GM21423 (cell line): ENCODE results near the gene ASPN.

Source experiments
- ATAC-seq: cut with Tn5 transposase; IDR thresholded peaks from one replicate; pipeline ENCODE4 v1.9.1; 2021; ENCODE audit warnings: mild to moderate bottlenecking, moderate library complexity; ENCODE audit not compliant: unreplicated experiment

The ASPN gene

DNA sequence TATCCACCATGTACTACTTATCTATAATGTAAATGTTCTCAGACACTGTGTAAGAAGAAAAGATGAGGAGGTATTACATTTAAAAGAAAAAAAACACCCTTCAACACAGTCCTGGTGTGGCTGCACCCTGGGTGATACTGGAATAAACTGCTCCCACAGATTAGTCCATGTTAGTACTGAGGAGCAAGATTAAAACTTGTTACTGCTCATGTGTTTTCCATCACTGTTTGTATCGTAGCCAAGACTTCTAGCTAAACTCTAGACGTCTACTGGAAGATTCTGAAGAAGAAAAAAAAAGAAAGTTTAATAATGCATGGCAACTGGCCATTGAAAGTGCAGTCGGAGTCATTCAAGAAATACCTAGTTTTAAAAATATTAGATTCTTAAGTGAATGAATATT is at the start of gene ASPN:
Gene ASPN, minus strand, starts transcription at position 178 of the 400 bp plus-strand sequence.
- ATAC-seq, result no peak

DNA sequence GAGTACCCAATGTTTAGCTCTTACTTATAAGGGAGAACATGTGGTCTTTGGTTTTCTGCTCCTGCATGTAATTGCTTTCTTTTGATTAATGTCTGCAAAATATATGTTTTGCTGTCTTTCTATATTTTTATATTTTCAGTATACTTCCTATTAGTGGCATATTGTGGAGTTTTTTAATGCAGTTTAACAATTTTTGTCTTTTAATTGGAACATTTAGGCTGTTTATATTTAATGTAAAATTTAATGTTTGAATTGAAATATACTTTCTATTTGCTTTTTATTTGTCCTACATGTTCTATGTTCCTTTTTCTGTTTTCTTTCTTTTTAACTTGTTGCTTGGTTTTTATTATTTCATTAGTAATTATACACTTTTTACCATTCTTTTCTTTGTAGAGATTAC is 48.6 kb upstream of the ASPN start:
- no peak for ATAC-seq

DNA sequence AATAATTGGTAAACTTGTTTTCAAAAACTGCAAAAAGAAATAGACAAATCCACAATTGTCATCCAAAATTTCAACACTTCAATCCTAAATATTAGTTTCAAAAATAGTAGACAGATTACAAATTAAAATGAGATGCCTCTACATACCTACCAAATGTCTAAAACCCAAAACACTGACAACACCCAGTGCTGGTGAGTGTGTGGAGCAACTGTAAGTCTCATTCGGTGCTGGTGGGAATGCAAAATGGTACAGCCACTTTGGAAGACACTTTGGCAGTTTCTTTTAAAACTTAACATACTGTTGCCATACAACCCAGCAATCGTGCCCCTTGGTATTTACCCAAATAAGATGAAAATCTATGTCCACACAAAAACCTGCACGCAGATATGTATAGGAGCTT is 46.8 kb upstream of the ASPN start:
- no peak for ATAC-seq

DNA sequence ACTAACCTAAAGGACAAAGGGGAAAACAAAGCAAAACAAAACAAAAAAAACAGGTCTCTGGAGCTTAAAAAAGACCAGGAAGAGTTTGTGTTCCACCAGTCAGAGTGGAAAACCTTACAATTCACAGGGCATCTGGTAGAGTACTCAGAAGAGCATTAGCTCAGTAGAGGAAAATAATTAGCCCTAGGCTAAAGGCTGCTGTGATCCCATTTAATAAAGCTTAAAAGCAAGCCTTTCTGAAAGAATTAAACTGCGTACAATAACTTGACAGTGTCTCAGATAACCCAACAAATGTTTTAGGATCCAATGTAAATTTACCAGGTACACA is 46.2 kb upstream of the ASPN start:
- no peak for ATAC-seq

DNA sequence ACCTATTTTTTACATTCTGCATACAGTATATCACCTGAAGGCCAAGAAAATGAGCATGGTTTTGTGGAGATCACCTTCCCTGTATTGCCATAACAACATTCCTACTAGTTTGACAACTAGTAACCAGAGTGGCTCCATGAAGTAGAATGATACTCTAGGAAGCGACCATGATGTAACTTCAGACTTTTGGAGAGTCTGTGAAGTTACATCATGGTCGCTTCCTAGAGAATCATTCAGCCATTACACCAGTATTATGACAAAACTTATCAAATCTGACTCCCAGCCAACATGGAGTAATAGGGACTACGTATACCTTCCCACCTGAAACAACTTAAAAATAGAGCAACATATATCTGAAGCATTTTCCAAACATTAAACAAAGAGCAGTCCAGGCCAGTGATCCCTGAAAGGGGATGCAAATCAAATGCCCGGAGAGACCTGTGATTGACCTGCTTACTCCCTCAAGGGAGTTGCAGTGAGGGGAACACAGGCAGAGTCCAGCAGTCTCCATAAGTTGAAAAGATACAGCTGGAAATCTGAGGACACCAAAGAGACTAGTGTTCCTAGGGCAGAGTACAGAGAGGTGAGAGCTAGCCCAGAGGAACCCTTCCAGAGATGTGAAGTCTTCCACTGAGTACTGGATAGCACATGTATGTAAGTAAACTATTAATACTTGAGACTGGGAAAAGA is 45.7 kb upstream of the ASPN start:
- ATAC-seq, result no peak

DNA sequence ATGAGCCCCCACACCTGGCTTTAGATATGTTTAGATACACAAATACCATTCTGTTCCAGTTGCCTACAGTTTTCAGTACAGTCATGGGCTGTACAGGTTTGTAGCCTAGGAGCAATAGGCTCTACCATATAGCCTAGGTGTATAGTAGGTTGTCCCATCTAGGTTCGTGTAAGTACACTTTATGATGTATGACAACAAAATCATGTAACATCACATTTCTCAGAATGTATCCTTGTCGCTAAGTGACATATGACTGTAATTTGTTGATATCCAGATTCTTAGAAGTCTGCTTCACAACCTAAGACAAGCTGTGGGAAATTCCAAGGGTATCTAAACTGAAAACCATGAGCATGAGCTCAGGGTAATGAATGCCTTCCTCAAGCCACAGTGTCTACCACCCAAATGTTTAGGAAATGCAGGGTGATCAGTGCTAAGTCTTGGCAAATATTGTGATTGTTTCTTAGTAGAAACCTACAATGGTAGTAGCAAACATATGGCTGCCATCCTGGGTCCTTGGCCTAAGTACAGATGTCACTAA is 45.1 kb upstream of the ASPN start:
- no peak for ATAC-seq

DNA sequence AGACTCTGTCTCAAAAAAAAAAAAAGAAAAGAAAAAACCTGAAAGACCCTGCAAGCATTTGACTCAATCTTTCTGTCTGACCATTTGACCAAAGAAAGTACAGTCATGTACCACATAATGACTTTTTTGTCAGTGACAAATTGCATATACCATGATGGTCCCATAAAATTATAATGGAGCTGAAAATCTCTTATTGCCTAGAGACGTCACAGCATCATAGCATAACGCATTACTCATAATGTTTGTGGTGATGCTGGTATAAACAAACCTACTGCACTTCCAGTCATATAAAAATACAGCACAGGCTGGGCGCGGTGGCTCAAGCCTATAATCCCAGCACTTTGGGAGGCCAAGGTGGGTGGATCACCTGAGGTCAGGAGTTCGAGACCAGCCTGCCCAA is 43.0 kb upstream of the ASPN start:
- ATAC-seq, result no peak

DNA sequence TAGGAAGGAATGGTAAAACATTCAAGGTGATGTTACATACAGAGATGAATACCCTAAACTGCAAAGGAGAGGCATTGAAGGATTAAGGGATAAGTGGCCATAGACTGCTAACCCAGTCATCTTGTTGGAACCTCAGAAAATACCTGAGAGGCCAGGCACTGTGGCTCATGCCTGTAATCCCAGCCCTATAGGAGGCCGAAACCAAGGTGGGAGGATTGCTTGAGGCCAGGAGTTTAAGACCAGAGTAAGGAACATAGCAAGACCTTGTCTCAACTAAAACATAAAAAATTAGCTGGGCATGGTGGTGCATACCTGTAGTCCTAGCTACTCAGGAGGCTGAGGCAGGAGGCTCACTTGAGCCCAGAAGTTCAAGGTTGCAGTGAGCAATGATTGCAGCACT is 42.6 kb upstream of the ASPN start:
- ATAC-seq, result no peak

DNA sequence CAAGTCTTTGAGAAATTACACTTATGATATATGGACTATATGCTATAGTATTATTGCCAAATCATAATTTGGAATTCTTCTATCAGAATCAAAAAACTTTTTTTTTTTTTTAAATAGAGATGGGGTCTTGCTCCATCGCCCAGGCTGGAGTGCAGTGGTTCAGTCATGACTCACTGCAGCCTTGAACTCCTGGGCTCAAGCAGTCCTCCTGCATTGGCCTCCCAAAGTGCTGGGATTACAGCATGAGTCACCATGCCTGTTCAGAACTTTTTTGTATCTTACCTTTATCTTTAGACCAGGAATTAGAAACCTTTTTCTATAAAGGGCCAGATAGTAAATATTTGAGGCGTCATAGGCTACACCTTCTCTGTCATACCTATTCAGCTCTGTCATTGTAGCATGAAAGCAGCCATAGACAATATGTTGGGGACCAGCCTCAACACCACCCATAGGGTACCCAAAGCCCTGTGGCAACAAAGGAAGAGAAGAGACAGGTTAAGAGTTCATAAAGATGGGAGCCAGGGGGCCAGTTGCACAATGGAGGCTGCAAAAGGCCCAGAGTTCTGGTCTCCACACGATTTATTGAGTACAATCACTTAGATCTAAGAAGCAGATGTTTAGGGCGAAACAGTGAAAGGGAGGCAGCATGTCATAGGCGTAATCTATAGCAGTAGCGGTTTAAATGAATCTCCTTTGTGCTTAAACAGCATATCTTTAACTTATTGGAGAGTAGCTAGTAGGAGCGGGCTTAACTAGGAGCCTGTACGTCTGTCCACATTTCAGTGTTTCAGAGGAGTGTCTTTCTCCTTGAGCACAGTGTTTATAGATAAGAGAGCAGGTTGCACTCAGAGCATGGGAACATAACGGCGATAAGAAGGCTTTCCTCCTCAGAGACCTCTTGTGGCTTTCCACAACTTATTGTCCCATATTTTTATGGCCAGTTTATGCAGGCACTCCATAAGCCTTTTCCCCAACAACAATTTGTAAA is 41.0 kb upstream of the ASPN start:
- no peak for ATAC-seq

DNA sequence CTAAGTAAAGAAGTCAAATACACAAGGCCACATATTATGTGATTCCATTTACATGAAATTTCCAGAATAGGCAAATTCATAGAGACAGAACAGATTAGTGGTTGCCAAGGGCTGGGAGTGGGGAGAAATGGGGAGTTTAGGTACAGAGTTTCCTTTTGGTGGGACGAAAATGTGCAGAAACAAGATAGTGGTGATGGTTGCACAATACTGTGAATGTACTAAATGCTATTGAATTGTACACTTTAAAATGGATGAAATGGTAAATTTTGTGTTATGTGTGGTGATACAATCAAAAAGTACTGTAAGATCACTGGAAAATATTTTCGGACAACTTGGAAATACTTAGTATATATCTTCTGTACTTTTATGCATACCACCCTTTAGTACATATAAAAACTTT is 38.5 kb upstream of the ASPN start:
- no peak for ATAC-seq

DNA sequence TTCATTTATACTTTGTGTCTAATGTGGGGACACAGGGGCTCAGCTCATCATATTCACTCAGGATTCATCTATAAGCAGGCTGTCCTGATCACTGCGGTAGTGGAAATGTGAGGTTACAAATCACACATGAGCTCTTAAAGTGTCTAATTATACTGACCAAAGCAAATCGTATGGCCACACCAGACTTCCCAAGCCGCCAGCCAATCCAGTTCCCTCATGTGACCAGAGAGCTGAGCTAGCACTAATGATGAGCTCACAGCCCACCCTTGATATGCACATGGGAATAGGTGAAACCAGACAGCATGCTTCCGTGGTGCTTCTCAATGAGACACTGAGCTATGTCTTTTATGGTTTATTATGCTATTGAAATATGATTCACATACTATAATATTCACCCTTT is 35.9 kb upstream of the ASPN start:
- no peak for ATAC-seq

DNA sequence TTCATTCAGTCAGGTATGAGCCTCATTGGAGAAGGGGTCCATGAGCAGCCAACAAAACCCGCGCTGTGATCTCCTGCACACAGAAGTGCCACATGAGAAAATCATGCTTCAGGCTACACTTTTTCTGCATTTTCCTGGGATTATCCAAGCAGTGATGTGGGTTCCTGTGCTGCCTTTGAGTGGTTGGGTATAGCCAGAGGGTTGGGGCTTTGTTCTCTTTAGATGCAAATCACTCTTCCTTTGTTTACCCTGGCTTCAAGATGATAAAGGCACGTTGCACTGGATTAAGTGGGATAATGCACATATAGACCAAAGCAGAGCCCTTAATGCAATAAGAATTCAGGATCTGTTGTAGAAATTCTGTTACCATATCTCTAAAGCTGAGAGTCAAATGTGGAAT is 34.7 kb upstream of the ASPN start:
- no peak for ATAC-seq

DNA sequence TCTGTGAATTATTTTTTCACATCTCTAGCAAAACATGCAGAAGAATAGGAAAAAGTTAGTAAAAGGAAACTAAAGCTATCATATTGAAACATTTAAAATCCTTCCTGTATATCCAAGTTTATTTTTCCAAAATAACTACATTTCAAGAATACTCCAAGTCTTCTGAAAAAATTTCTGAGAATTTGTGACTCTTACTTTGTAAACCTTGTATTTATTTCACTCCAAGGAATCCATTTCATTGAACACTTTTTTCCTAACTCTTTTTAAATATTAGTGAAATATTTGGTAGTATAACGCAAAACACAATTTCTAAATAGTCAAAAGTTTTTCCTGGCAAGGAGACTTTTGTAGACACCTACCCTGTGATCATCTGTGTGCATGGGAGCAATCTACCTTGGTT is 34.2 kb upstream of the ASPN start:
- no peak for ATAC-seq

DNA sequence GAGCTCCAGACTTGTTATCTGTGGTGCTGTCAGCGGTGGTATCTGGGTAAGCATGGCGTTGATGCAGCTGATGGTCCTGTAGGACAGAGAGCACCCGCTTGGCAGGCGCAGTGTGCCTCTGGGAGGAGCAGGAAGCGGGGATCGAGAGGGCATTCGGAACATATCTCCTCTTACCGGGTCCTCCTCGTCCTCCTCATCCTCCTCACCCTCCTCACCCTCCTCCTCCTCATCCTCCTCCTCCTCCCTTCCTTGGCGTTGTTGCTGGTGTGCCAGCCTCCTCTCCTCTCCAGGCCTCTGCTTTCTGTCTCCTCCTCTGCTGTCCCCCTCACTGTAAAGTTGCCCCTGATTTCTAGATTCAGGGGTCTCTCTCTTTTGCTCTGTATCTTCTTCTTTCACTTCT is 32.3 kb upstream of the ASPN start:
- no peak for ATAC-seq

DNA sequence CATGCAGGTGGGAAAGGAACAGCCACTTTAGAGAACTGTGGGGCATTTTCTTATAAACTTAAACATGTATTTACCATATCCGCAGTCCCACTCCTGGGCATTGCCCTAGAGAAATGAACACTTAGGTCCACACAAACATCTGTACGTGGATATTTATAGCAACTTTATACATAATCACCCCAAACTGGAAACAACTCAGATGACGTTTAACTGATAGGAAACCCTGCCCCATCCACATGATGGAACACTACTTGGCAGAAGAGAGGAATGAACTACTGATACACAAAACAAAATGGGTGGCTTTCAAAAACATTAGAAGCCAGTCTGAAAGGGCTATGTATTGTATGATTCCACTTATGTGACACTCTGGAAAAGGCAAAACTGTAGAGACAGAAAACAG is 31.0 kb upstream of the ASPN start:
- ATAC-seq, result no peak

DNA sequence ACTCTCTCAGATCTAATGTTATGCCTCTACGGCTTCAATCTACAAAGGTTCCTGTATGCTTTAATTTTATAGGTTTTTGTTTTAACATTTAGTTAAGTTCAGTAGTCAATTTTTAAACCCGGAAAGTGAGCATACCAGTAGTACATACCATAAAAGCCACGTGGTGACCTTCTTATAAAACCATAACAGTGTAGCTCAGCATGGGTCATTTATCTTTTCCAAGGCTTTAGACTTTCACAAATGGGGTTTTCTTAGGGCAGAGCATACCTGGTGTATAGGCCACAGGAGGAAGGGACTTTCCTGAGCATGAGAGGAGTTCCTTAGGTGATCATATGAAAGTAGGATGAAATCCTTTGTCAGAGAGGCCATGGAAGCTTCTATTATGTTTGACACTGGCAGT is 30.3 kb upstream of the ASPN start:
- ATAC-seq, result no peak

DNA sequence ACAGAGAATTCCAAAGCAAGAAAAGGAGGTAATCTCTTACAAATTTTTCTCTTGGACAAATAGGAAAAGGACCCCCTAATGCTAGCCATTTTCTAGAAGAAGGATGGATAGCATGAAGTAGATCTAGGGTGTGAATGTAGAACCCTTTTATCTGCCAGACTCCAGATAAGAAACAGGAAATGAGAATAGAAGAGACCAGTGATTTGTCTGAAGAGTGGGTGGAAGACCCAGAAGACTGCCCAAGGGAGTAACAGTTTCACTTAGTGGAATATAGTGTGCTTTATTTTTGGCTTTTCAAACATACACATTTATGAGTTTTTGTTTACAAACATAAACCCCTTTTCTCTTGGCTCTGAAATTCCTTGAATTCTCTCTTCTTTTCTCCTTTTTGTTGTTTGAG is 28.4 kb upstream of the ASPN start:
- ATAC-seq, result no peak

DNA sequence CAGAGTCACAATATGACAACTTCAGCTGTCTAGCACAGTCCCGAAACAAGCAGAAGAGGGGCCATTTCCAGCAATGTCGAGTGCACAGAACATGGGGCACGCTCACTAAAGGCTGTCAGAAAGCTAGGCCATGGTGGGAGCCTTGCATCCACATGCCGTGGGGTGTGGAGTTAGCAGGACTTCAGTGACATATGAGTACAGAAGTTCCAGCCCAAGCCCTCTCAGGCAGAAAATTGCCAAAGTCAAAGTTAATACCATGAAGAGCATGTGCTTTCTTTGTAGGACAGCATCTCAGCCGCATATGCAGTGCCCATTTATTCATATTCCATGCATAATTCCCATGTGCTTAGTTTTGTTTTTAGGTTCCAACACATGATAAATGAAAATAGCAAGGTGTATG is 26.7 kb upstream of the ASPN start:
- no peak for ATAC-seq

DNA sequence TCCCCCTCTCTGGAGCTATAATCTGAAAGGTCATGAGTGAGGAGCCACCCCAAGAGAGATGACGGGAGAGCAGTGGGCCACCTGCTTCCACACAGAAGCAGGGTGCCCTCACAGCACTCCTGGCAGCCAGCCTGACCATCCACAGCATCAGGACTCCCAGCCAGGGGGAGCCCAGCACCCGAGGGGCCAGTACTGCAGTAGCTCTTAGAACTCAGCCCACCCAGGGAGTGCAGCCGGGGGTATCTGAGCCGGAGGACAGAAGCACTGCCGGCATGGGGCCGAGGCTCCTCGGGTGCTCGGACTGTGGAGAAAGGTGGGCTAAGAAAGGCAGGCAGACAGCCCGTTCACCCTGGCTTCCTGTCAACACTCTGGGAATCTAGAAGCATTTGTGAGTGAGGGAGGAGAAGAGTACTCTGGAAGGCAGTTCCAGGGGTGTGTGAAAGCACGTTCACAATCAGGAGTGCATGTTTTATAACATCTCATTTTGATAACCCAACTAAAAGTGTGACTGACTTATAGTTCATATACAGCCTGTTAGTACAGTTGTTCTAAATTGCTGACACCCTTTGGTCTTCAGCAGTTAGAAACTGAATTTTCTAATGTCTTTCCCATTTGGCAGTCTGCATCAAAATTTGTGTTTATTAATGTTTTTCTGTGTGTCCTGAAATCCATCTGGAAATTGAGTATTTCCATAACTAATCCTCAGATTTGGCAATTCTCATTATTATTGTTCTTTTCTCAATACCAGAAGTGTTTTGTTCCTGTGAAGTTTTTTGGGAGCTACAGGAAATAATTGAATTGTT is 25.9 kb upstream of the ASPN start:
- ATAC-seq, result no peak

DNA sequence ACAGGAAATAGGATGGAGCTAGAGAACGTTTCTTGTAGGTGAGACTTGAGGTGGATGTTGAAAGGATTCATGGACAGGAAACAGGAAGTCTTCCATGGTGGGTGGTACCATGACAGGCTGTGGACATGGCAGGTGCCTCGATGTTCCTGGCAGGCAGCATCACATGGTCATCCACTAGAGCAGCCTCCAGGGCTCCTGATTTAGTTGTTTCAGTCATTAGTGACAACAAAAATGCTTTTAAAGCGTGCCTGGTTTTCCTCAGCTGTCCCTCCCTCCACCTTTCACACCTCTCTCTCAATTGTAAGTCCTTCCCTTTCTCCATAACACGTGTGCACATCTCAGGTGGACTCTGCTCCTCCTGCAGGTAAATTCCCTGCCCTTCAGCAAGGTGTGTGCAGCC is 25.2 kb upstream of the ASPN start:
- no peak for ATAC-seq

DNA sequence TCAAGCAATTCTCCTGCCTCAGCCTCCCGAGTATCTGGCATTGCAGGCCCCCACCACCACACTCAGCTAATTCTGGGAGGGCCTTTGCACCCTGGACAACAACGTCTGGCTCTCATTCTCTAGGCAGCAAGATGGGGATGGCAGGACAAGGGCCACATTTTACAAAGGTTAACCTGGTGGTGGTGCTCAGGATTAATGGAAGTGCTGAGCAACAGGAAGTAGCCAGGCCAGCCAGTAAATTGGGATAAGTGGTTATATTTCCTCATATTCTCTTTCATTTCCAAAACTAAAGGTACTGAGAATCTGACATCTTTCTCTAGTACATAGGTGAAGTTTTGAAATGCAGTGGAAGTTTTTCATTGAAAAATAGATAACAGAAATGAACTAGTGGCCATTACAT is 24.7 kb upstream of the ASPN start:
- ATAC-seq, result no peak
